ENCODE results near the gene CDH26. TPM values are rescaled to one million over a fixed set of nuclear protein-coding genes. Genes with fewer than 3 reads are reported as not detected.

Gene CDH26
- total RNA-seq, result 0.12 and 0.26 TPM in 2 replicates

GRCh38 chr20:59958123-59958522 lies at the start of gene CDH26:
TSS of gene CDH26 (plus strand) at chr20:59958423. CDS start at chr20:59958727, 304 bp downstream.

GRCh38 chr20:59933296-59933848 lies 24.9 kb upstream of the CDH26 start, which contains the start of gene SYCP2:
TSS of gene SYCP2 (minus strand) at chr20:59933637. CDS start at chr20:59922413, 11,224 bp downstream.

GRCh38 chr20:59940129-59940955 lies 17.9 kb upstream of the CDH26 start, which contains the start of the genes FAM217B and PPP1R3D:
TSS of gene FAM217B (plus strand) at chr20:59940389. CDS start at chr20:59943944, 3,555 bp downstream.
TSS of gene PPP1R3D (minus strand) at chr20:59940305. CDS start at chr20:59939931, 374 bp downstream.

Other genes with a start within 250 kb of the CDH26 start
- 0.40 and 0.99 TPM in 2 replicates for gene SYCP2, start 24.8 kb upstream of the CDH26 start, total RNA-seq
- gene PPP1R3D, start 18.1 kb upstream of the CDH26 start, total RNA-seq, result 4.0 and 4.4 TPM in 2 replicates
- 3.1 and 3.6 TPM in 2 replicates for gene FAM217B, start 18.0 kb upstream of the CDH26 start, total RNA-seq

Data from aortic smooth muscle cell (primary cell).